CD4-positive, CD25-positive, alpha-beta regulatory T cell (primary cell): Measurements from ENCODE around the gene SVOPL. TPM values are rescaled to one million over a fixed set of nuclear protein-coding genes. Genes with fewer than 3 reads are reported as not detected.

Source experiments
- ATAC-seq, 2 donors: fragments of 150-1000 bp; cut with Tn5 transposase; one replicate each; pipeline ENCODE4 v1.10.0; 2021; ENCODE audit warnings: low read depth in 2 of 2, moderate number of reproducible peaks in 2 of 2, moderate library complexity in 1 of 2
- DNase-seq, 3 donors: peaks; one replicate each; pipeline versions ENCODE4 v3.0.0 to v3.0.0-alpha.2; 2012 to 2022; ENCODE audit warnings: mixed read lengths in 1 of 3
- H3K27ac ChIP-seq: one replicate; pipeline ENCODE4 v1.7.0; 2013; ENCODE audit warnings: mild to moderate bottlenecking, low read length; ENCODE audit not compliant: insufficient read depth, poor library complexity, severe bottlenecking
- H3K27me3 ChIP-seq: one replicate; pipeline ENCODE4 v1.7.0; 2013; ENCODE audit warnings: low read length; ENCODE audit not compliant: control insufficient read depth, insufficient read depth
- H3K36me3 ChIP-seq: one replicate; pipeline ENCODE4 v1.7.0; 2013; ENCODE audit warnings: mild to moderate bottlenecking, low read length, moderate library complexity; ENCODE audit not compliant: control insufficient read depth, insufficient read depth
- H3K4me1 ChIP-seq: 2 replicates; pipeline ENCODE4 v1.7.0; 2013; ENCODE audit warnings: mild to moderate bottlenecking, low read length; ENCODE audit not compliant: insufficient read depth, control insufficient read depth, poor library complexity, severe bottlenecking
- H3K4me3 ChIP-seq: one replicate; pipeline ENCODE4 v1.7.0; 2013; ENCODE audit warnings: low read depth, mild to moderate bottlenecking, low read length, moderate library complexity
- H3K9me3 ChIP-seq, 2 experiments: 1 replicate in 1 of 2; 2 replicates in 1 of 2; pipeline ENCODE4 v1.7.0; 2013; ENCODE audit warnings: low read length in 2 of 2, mild to moderate bottlenecking in 1 of 2, moderate library complexity in 1 of 2; ENCODE audit not compliant: control insufficient read depth in 2 of 2
- H3K27ac Mint-ChIP-seq, 3 donors: one replicate each; pipeline ENCODE4 v1.8.0; 2020 to 2022; ENCODE audit warnings: mild to moderate bottlenecking in 3 of 3, mixed read lengths in 3 of 3, moderate library complexity in 2 of 3
- H3K27me3 Mint-ChIP-seq: one replicate; pipeline ENCODE4 v1.8.0; 2022; ENCODE audit warnings: mild to moderate bottlenecking, mixed read lengths
- H3K36me3 Mint-ChIP-seq: one replicate; pipeline ENCODE4 v1.8.0; 2020; ENCODE audit warnings: mixed read lengths
- H3K4me1 Mint-ChIP-seq, 4 donors: one replicate each; pipeline ENCODE4 v1.8.0; 2020 to 2022; ENCODE audit warnings: mixed read lengths in 4 of 4, mild to moderate bottlenecking in 1 of 4
- H3K4me3 Mint-ChIP-seq, 4 donors: one replicate each; pipeline ENCODE4 v1.8.0; 2020 to 2022; ENCODE audit warnings: mild to moderate bottlenecking in 4 of 4, mixed read lengths in 4 of 4, moderate library complexity in 3 of 4
- H3K9me3 Mint-ChIP-seq, 7 donors: one replicate each; pipeline ENCODE4 v1.8.0; 2020 to 2022; ENCODE audit warnings: mixed read lengths in 7 of 7, mild to moderate bottlenecking in 3 of 7, moderate library complexity in 2 of 7
- polyA plus RNA-seq, 4 donors: library from polyadenylated mRNA; unstranded; fragments of 300-500 nt; fragmentation: Illumina TruSeq; gene quantifications; one replicate each; pipeline ENCODE4 v1.2.3, GENCODE V29; 2021
- total RNA-seq: library from RNA; stranded (reverse); gene quantifications from one replicate; pipeline ENCODE4 v1.2.3, GENCODE V29; 2022

SVOPL gene
- total and polyA plus RNA-seq, 5 donors from 2014 or later: 0.35 to 0.44 TPM; not detected in 3

GRCh38 chr7:138627361-138627760 is 73.8 kb downstream of the SVOPL start:
- Histone ChIP-seq H3K36me3 (no peaks in the 10 kb centered on the region), H3K4me3 (no peak overlapping the region), H3K27ac (no peak overlapping the region), H3K9me3 (no peaks in the 10 kb centered on the region), H3K27me3 (no peaks in the 10 kb centered on the region), H3K4me1 (peaks cover 16% of the 10 kb centered on the region)
- peaks cover 0 to 1% (median 0%) of the 10 kb centered on the region in 7 donors for H3K9me3 Mint-ChIP-seq
- no peaks in the 10 kb centered on the region for H3K36me3 Mint-ChIP-seq
- peaks cover 5% of the 10 kb centered on the region for H3K27me3 Mint-ChIP-seq
- H3K4me3 Mint-ChIP-seq: no peak overlapping the region
- ATAC-seq: no peak
- peaks cover 6 to 38% (median 15%) of the 10 kb centered on the region in 4 donors for H3K4me1 Mint-ChIP-seq
- H3K27ac Mint-ChIP-seq: no peak overlapping the region
- DNase-seq: no peak

- Mint-ChIP-seq H3K4me1 (peaks cover 6 to 38% (median 15%) of the 10 kb centered on the region in 4 donors), H3K36me3 (no peaks in the 10 kb centered on the region), H3K27ac (peak overlapping the region in 1 of 3 donors; percentile 38), H3K9me3 (no peaks in the 10 kb centered on the region), H3K4me3 (no peak overlapping the region), H3K27me3 (peaks cover 5% of the 10 kb centered on the region)
- Histone ChIP-seq H3K27me3 (no peaks in the 10 kb centered on the region), H3K27ac (no peak overlapping the region), H3K9me3 (no peaks in the 10 kb centered on the region), H3K4me3 (no peak overlapping the region), H3K36me3 (no peaks in the 10 kb centered on the region), H3K4me1 (peaks cover 16% of the 10 kb centered on the region)
- DNase-seq (no peak), ATAC-seq (no peak)
Measured at GRCh38 chr7:138626846-138627245, 74.3 kb downstream of the SVOPL start.

GRCh38 chr7:138625849-138626230 is 75.3 kb downstream of the SVOPL start:
- Mint-ChIP-seq H3K27me3 (peaks cover 5% of the 10 kb centered on the region), H3K36me3 (no peaks in the 10 kb centered on the region), H3K4me3 (peak overlapping the region; percentile 18 to 49 (median 34)), H3K9me3 (no peaks in the 10 kb centered on the region), H3K27ac (peak overlapping the region in 1 of 3 donors; percentile 33), H3K4me1 (peaks cover 6 to 35% (median 15%) of the 10 kb centered on the region in 4 donors)
- H3K4me3 ChIP-seq: peak overlapping the region; percentile 49
- peak overlapping the region; percentile 41 for H3K27ac ChIP-seq
- no peaks in the 10 kb centered on the region for H3K9me3 ChIP-seq
- peaks cover 16% of the 10 kb centered on the region for H3K4me1 ChIP-seq
- no peaks in the 10 kb centered on the region for H3K27me3 ChIP-seq
- peak in 2 of 3 donors; percentile 25 to 55 for DNase-seq
- ATAC-seq: peak; percentile 36 to 64
- H3K36me3 ChIP-seq: no peaks in the 10 kb centered on the region

- Histone ChIP-seq H3K4me3 (peak overlapping the region; percentile 49), H3K27ac (peak overlapping the region; percentile 41)
Measured at GRCh38 chr7:138625084-138625848, 75.9 kb downstream of the SVOPL start.

GRCh38 chr7:138622841-138623240 is 78.3 kb downstream of the SVOPL start:
- Mint-ChIP-seq H3K4me1 (peaks cover 6 to 29% (median 14%) of the 10 kb centered on the region in 4 donors), H3K36me3 (no peaks in the 10 kb centered on the region), H3K9me3 (peaks cover 0 to 2% (median 0%) of the 10 kb centered on the region in 7 donors), H3K4me3 (no peak overlapping the region), H3K27ac (no peak overlapping the region), H3K27me3 (no peaks in the 10 kb centered on the region)
- H3K27me3 ChIP-seq: no peaks in the 10 kb centered on the region
- H3K27ac ChIP-seq: no peak overlapping the region
- H3K36me3 ChIP-seq: no peaks in the 10 kb centered on the region
- H3K9me3 ChIP-seq: no peaks in the 10 kb centered on the region
- peaks cover 16% of the 10 kb centered on the region for H3K4me1 ChIP-seq
- ATAC-seq: no peak
- no peak overlapping the region for H3K4me3 ChIP-seq
- no peak for DNase-seq

More at GRCh38 chr7:138625084-138625848, 75.9 kb downstream of the SVOPL start:
- Mint-ChIP-seq H3K27me3 (peaks cover 5% of the 10 kb centered on the region), H3K27ac (peak overlapping the region in 2 of 3 donors; percentile 28 to 62), H3K36me3 (no peaks in the 10 kb centered on the region), H3K9me3 (no peaks in the 10 kb centered on the region), H3K4me3 (peak overlapping the region in 3 of 4 donors; percentile 24 to 63 (median 45)), H3K4me1 (peaks cover 6 to 35% (median 15%) of the 10 kb centered on the region in 4 donors)
- Histone ChIP-seq H3K36me3 (no peaks in the 10 kb centered on the region), H3K27me3 (no peaks in the 10 kb centered on the region), H3K4me1 (peaks cover 16% of the 10 kb centered on the region), H3K9me3 (no peaks in the 10 kb centered on the region)
- ATAC-seq (peak in 1 of 2 donors; percentile 50), DNase-seq (peak in 2 of 3 donors; percentile 32 to 62)

GRCh38 chr7:138618933-138619332 is 82.2 kb downstream of the SVOPL start:
- peaks cover 0 to 2% (median 0%) of the 10 kb centered on the region in 7 donors for H3K9me3 Mint-ChIP-seq
- H3K27me3 Mint-ChIP-seq: no peaks in the 10 kb centered on the region
- H3K27me3 ChIP-seq: no peaks in the 10 kb centered on the region
- no peak overlapping the region for H3K4me3 ChIP-seq
- no peaks in the 10 kb centered on the region for H3K4me1 ChIP-seq
- H3K36me3 Mint-ChIP-seq: no peaks in the 10 kb centered on the region
- H3K27ac ChIP-seq: no peak overlapping the region
- H3K4me1 Mint-ChIP-seq: no peaks in the 10 kb centered on the region
- H3K9me3 ChIP-seq: no peaks in the 10 kb centered on the region
- H3K27ac Mint-ChIP-seq: no peak overlapping the region
- no peak for ATAC-seq
- H3K4me3 Mint-ChIP-seq: no peak overlapping the region
- no peak for DNase-seq
- no peaks in the 10 kb centered on the region for H3K36me3 ChIP-seq

- Mint-ChIP-seq H3K4me3 (no peak overlapping the region), H3K9me3 (peaks cover 0 to 2% (median 0%) of the 10 kb centered on the region in 7 donors), H3K4me1 (no peaks in the 10 kb centered on the region), H3K36me3 (no peaks in the 10 kb centered on the region), H3K27me3 (no peaks in the 10 kb centered on the region), H3K27ac (no peak overlapping the region)
- Histone ChIP-seq H3K9me3 (no peaks in the 10 kb centered on the region), H3K36me3 (no peaks in the 10 kb centered on the region), H3K4me1 (no peaks in the 10 kb centered on the region), H3K4me3 (no peak overlapping the region), H3K27me3 (no peaks in the 10 kb centered on the region), H3K27ac (no peak overlapping the region)
- ATAC-seq (no peak), DNase-seq (no peak)
Measured at GRCh38 chr7:138618506-138618905, 82.7 kb downstream of the SVOPL start.

GRCh38 chr7:138616085-138616484 is 85.1 kb downstream of the SVOPL start:
- Mint-ChIP-seq H3K4me3 (no peak overlapping the region), H3K9me3 (peaks cover 0 to 5% (median 0%) of the 10 kb centered on the region in 7 donors), H3K4me1 (no peaks in the 10 kb centered on the region), H3K27ac (no peak overlapping the region), H3K27me3 (no peaks in the 10 kb centered on the region), H3K36me3 (no peaks in the 10 kb centered on the region)
- no peaks in the 10 kb centered on the region for H3K27me3 ChIP-seq
- H3K4me3 ChIP-seq: no peak overlapping the region
- H3K9me3 ChIP-seq: no peaks in the 10 kb centered on the region
- H3K27ac ChIP-seq: no peak overlapping the region
- DNase-seq: no peak
- no peak for ATAC-seq
- H3K4me1 ChIP-seq: no peaks in the 10 kb centered on the region
- H3K36me3 ChIP-seq: no peaks in the 10 kb centered on the region
